A204.1 (cell line): ENCODE results near the gene GSE1.

ENCODE experiments used
- FAIRE-seq: peaks from 2 replicates; lab custom pipeline; 2012; peaks lifted over from hg19 to GRCh38; lab: Jason Lieb, UNC

GSE1 gene

DNA sequence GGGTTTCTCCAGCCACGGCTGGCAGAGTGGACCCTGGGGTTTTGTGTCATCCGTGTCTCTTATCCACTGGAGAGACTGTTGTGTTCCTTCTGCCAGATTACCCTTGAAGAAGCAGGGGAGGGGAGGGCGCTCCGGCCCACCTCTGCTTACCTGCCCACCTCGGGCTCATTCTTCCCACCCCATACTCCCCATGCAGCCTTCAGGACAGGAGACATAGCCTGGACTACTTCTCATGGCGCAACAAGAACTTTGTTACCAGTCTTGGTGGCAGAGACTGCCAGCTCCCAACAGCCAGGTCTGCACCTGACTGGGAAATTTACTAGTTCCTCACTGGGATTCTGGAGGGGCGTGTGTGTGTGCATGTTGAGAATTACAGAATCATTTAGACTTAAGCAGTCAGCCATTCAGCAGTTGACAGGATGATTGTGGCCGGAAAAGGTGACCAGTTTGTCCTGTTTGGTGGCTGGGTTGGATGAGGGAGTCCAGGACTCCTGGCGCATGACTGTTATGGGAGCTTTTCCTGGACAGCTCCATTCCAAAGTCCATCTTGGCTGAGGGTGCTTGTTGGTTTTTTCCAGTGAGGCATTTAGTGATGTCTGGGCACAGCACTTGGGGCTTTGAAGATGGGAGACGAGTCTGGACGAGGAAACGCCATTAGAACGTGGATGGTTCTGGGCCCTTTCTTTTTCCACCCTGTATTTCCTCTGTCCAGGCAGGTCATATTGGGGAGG lies 8.7 kb downstream of the GSE1 start:
- no peak for FAIRE-seq

DNA sequence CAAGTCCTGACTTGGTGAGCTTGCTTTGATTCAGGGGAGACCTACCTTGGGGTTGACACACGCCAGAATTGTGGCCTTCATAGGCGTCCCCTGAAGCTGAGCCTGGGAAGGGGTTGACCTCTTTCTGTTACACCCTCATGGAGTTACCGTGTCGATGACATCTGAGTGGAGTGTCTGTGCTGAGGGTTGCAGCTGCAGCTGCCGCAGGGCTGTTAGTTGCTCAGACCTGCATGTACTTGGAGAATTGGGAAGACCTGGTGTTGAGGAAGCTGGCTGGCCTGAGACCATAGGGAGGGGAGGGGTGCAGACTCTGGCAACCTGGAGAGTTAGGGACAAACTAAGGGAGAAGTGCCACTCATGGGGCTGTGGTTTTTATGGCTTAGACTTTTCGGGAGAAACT lies 9.6 kb downstream of the GSE1 start:
- no peak for FAIRE-seq

DNA sequence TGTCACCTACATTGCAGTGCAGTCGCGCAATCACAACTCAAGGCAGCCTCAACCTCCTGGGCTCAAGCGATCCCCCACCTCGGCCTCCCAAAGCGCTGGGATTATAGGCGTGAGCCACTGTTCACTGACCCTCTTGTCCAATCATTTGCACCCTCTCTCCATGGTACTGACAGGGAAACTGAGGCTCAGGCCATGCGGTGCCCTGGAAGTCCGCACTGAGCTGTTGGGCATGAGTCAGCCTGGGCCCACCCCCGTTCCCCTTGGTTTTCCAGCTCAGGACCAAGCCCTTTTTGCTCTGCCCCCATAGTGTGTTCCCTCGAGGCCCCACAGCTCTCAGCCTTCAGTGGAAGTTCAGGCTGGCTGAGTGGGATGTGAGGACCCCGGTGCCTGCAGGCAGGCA lies 10.1 kb downstream of the GSE1 start:
- no peak for FAIRE-seq

DNA sequence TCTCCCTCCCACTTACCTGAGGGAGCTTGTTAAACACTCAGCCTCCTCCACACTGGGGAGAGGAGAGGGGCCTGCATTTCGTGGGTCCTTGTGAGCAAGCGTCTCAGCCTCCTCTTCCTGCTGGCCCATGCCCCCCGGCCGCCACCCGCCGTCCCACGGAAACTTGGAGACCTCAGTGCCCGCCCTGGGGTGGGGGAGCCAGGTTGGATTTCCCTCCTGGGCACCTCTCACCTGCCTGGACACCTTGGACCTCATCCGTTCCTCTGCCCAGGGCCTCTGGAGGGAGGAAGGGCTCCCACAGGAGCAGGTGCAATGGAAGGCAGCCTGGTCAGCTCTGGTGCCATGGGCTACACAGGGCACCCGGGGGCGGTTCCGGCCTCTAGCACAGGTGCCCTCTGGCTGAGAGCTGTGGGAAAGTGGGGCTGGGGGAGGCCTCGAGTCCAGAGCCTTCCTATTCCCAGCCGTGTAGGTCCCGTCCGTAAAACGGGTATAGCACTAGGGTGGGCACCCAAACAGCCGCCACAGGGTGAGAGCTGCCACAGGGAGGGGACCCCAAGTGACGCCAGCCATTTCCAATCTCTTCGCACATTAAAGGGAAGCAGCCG lies 11.0 kb downstream of the GSE1 start:
- FAIRE-seq = no peak

DNA sequence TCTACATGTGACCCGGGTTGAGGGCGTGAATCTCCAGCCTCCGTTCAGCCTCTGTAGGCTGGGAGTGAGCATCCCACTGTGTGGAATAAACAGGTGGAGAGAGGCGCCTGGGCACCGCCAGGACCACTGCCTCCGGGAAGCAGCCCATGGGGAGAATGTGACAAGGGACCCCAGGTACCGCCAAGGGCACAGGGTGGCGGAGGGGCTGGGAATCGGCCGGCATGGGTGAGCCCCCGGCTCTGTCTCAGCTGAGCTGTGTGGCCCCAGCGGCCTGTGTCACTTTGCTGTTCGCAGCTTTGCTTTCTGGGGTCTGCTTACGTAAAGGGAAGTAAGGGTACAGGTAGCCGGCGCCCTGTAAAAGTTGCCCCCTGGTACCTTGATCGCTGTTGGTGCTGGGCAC lies 11.5 kb downstream of the GSE1 start:
- no peak for FAIRE-seq

DNA sequence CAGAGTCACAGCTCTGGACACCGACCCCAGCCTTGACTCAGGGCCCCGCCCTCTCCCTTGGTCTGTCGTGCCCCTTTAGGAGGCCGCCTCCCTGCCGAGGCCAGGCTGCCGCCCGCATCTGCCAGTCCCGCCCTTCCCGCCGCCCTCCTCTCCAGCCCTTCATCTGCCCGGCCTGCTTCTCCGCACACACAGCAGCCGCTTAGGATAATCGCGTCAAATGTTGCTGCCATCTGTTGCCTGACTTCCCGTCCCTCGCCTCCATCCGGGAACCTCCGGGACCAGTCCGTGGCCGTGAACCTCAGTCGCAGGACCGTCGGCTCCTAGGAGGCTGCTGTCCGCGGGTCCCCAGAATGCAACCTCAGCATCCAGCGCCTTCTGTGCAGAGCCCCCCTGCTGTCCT lies 11.9 kb downstream of the GSE1 start:
- no peak for FAIRE-seq

DNA sequence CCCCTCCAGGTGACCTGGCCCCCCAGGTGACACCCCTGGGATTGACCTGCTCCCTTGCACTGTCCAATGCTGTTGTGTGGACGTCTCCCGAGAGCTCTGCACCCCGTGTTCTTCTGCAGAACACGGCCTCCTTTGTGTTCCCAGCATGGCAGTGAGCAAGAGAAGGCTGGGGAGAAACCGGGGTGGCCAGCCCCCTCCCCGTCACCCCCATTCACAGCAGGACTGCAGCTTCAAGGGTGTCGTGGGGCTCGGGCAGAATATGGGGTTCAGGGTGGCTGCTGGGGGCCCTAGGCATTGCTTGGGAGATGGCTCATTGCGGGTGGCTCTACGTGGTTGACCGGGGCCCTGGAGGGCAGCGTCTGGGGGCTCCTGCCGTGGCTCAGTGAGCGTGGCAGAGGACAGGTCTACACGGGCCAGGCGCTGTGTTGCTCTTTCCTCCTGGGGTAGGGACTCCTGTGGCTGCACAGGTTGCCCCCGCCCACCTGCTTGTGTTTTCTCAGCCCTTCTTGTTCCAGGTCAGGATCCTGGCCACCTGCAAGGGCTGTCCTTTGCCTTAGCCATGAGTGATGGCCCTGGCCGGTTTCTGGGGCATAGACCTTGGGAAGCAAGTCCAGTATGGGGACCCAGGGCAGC lies 12.5 kb downstream of the GSE1 start:
- FAIRE-seq = no peak

DNA sequence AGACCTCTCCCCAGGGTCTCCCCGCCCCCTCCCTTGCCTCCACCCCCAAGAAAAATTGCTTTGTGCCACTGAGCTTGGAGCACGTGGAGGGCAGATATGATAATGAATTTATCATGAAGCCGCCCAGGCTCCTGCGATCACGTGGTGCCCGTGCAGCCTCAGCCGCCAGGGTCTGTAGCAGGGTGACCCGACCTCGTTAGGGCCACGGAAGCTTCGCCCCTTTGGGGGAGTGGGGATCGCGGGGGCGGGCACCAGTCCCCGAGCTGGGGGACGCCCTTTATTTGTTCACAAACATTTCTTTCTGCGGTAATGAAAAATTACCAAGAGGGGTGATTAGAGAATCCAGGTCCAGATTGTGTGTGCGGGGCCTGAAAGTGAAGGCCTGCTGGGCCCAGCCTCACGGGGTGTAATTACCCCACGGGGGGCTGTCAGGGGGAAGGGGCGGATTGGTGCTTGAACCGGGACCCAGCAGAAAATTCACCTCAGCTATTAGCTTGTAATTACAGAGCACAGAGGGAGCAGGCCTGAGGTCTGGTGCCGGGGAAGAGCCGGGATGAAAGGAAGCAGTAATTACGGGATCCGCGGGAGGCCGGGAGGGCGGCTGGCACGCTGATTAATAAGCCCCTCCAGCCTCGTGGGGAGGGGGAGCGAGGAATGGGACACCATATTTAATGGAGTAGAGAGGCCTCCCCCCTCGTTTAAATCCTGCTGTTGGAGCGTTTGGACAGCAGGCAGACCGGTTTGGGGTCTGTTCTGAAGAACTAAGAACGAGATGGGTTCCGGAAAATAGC lies 13.3 kb downstream of the GSE1 start:
- FAIRE-seq = no peak

DNA sequence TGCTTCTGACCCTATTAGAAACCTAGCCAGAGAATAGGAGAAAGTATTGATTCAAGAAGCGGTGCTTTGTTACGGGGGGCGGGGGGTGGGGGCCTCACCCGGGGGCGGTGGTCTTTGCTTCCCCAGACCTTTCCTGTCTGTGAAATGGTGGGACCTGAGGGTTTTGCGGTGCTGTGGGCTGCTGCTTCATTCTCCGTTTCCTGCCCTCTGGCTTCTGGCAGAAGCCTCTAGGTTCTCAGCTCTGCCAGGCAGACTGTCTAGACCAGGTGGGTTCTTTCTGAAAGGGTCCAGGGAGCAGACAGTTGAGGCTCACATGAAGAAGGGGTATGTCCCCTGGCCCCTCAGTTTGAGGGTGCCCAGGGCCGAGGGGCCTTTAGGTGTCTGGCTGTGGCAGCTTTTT lies 14.0 kb downstream of the GSE1 start:
- no peak for FAIRE-seq

DNA sequence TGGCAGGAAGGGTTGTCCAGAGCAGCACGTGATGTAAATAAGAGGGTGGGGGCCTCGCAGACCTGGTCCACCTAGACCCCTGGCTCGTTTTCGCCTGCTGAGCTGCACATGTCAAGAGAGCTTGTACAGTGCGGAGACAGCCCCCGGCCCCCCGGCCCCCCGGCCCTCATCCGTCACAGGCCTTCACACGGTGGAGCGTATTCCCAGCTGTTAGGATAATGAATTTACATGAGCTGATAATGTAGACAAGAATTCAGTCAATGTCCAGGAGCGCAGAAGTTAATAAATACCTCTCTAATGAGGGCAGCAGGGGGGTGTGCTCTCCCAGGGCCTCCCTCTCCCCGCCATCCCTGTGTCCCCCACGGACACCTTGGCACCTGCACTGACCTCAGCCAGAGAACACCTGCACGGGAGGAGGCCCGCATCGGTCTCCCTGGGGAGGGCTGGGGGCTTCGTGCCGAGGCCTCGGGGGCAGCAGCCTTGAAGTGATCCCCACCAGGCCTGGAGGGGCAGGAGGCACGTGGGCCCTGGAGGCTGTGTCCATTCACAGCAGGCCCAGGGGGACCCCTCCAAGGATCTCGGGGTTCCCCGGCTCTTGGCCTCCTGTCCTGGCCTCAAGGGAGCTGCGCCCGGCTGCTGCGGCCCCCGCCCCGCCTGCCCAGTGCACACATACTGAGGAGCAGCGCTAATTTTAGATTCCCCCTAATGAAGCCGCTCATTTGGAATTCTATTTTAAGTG lies 14.6 kb downstream of the GSE1 start:
- no peak for FAIRE-seq

DNA sequence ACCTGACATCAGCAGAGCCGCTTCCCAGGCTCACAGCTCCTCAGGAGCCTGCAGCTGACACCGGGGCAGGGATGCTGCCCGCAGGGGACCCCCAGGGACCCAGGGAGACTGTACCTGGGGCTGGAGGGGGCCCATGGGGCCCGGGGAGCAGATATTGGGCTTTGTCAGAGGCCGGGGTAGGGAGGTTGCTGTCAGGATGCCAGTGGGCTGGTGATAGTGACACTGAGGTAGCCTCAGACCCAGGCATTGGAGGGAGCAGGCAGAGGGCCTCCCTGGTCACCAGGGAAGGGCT lies 15.1 kb downstream of the GSE1 start:
- no peak for FAIRE-seq

DNA sequence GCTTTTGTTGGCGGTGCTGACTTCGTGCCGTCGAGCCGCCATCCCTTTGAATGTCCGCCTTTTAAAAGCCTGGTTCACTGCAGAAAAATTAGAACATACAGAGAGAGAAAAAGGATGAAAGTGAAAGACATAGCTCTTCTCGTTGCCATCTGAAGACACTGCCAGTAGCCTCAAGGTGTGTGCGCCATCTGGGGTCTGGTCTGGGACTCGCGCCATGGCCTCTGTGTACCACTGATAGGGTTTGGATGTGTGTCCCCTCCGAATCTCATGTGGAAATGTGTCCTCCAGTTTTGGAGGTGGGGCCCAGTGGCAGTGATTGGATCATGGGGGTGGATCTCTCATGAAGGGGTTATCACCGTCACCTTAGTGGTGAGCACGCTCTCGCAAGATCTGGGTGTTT lies 15.5 kb downstream of the GSE1 start:
- no peak for FAIRE-seq

DNA sequence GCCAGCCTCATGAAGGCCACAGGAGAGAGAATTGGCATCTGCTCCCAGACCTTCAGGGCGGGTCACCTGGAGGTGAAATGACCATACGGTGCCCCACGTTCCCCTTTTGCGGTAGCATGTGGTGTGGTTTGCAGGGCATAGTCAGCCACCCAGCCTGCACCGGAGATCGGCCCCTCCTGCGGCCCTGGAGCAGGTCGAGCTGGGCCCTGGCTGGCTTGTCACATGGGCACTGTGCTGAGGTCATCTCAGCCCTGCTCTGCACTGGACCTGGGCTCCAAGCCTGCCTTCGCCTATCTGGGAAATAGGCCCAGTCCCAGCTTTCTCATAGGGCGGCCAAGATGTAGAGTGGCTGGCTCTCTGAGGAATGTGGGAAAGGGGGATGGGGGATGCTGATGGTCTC lies 16.2 kb downstream of the GSE1 start:
- no peak for FAIRE-seq

DNA sequence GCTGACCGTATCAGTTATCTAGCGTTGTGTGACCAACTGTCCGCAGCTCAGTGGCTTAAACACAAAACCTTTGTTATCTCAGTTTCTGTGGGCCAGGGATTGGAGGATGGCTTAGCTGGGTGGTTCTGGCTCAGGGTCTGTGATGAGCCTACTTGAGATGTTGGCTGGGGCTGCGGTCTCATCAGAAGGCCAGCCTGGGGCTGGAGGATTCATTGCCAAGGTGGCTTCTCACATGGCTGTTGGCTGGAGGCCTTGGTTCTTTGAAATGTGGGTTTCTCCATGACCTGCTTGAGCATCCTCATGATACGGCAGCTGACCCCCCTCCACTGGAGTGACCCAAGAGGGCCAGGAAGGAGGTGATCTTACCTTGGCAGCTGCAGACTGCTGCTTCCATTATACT lies 16.7 kb downstream of the GSE1 start:
- FAIRE-seq = no peak

DNA sequence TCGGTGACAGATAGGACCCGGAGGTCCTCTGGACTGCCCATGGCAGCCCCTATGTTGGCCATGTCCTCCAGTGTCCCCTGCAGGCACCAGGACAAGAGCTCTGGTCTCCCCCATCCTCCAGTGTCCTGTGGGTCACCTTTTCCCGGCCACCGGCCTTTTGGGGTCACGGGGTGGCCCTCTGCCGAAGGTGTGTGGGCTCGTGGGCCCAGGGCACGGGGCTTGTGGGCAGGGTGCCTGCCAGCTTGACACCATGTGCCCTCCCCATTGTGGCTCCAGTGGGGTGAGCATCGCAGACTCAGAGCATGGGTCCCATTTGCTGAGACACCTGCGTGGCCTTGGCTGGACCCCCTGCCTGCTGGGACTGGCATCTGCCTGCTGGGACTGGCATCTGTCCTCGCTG lies 18.1 kb downstream of the GSE1 start:
- FAIRE-seq = no peak

DNA sequence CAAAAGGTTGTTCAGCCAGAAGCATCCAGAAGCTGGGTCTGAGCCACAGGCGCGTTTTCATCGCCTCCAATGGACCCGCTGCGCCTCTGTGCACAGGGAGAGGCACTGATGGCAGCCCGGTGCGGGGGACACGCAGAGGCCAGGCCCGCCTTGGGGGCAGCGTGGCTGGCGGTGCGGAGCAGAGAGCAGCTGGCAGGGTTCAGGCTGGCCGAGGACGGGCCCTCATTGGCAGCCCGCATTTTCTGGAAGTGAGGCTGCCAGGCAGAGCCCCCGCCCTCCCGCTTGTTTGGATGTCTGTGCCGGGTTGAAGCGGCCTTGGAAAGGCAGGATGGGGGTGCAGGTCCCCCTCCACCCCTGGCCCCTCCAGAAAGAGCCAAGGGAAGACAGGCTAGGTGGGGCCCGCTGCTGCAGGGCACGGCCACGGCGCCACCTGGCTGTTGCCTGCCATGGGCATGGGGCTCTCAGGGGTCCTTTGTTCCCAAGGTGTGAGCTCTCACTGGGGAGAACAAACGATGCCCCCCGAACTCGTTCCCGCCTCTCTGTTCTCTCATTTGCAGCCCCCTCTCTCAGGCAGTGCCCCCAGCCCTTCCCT lies 18.8 kb downstream of the GSE1 start:
- FAIRE-seq = no peak

DNA sequence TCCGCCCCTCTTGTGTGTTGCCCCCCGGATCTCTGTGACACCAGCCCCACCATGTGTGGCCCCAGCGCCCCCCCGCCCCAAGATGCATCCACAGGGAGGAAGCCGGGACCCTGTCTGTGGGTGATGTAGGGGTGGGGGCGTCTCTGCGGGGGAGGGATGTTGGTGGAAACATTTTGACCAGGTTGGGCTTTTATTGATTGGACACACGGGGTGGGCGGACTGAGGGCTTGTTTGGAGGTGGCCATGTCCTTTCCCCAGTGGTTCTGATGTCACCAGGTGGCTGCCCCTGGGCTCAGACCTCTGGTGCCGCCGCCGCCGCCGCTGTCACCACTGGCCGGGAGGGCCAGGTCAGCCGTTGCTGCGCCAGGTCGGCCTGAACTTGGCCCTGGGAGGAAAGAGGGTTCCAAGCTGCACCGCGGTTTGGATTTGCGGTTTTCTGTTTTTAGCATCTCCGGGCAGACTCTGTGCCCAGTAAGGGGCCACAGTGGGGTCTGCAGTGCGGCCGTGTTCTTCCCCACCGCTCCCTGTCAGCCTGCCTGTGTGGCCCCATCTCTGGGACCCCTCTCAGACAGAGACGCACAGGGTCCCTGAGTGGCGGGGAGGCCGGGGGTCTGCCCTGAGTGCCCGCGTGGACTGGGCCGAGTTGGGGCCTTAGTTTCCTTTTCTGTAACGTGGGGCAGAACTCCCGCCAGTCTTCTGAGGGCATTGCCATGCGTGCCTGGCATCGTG lies 19.8 kb downstream of the GSE1 start:
- FAIRE-seq = no peak

DNA sequence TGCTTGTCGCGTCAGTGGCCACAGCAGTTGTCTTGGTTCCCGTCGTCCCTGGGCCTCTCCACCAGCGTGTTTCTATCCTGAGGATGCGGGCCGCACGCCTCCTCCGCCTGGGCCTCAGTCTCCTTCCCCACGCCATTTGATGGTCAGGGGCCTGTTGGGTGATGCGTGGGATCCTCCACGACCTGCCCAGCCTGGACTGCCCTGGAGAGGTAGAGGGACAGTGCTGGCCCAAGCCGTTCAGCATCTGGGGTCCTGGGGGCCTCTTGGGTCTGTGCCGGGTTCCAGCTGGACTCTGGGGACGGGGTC lies 20.3 kb downstream of the GSE1 start:
- no peak for FAIRE-seq

DNA sequence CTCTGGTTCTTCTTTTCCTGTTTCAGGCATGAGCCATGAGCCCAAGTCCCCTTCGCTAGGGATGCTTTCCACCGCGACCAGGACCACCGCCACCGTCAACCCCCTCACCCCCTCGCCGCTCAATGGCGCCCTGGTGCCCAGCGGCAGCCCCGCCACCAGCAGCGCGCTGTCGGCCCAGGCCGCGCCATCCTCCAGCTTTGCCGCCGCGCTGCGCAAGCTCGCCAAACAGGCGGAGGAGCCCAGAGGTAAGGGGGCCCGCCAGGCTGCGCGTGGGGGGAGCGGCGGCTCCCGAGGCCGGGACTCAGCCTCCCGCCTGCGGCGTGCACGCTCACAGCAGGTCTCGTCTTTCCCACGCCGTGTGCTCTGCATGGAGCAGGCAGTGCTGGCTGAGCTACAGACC lies 20.8 kb downstream of the GSE1 start:
- FAIRE-seq = no peak

DNA sequence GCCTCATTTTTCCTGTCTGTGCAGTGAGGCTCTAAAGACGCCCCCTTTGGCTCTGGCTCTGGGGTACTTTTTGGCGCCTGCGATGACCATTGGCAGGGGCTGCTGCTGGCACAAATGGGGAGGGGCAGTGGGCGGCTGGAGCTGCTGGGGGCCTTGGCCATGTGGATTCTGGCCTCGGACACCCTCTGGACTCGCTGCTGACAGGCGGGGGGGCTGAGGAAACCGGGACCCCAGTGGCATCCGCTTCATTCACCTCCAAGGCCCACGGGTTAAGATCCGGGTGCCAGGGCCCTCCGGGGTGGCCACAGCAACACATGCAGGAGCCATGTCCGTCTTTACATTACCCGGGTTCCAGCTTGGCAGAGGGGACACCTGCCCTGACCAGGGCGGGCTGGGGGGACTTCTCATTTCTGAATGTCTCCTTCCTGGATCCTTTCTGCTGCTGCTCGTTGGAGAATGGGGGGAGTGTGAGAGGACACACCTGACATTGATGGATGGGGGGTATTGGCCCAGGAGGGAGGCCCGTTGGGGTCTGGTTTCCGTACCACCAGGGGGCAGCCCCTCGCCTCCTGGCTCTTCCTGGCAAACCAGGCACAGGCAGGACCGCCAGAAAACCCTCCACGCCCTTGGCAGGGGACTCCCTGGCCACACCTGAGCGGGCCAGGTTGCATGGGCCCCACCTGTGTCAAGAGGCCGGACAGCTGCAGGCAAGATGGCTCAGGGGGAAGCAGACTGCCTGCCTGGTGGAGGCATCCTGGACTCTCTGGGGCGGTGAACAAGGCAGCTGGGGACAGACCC lies 21.8 kb downstream of the GSE1 start:
- FAIRE-seq = no peak

DNA sequence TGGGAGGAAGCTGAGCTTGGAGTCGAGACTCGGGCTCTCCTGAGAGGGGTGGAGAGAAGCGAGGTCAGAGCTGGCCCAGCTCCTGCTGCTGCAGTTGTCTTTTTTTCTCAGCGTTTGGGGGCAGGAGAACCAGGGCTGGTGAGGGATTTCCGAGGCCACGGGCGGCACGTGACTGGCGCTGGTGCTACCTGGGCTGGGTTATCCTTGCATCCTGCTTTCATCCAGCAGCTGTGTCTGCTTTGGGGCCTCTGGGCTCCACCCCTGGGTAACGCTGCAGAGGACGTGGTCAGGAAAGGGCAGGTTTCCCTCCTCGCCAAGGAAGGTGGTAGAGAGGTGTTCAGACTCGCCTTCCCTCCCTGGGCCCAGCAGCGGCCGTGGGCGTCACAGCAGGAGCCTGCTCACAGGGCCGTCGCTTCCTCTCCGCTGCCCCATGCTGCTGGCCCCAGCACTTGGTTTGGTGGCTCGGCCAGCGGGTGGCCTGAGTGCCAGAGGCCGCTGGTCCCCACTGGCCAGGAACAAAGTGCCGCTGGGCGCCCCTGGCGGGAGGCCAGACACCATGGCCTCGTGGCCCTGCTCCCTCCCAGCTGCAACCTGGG lies 22.5 kb downstream of the GSE1 start:
- FAIRE-seq = no peak
